Lung (tissue), 12 donors: ENCODE measurements around the gene PXN. TPM values are rescaled to one million over a fixed set of nuclear protein-coding genes. Genes with fewer than 3 reads are reported as not detected.
"Not testable (repeated sequence)": the region's sequence is repeated elsewhere in the genome, so short reads cannot be mapped to it uniquely, and the experiment has no call there.

ENCODE experiments used
- ATAC-seq: fragments of 200-7000 bp; cut with Tn5 transposase; one replicate; pipeline ENCODE4 v1.9.1; 2020; ENCODE audit warnings: moderate number of reproducible peaks; ENCODE audit not compliant: insufficient read depth, low FRiP score
- DNase-seq, 3 donors: peaks; one replicate each; pipeline ENCODE4 v3.0.0-alpha.2; 2013 to 2017
- H3K27ac ChIP-seq, 2 donors: one replicate each; pipeline ENCODE4 v1.5.1; 2013; ENCODE audit warnings: mild to moderate bottlenecking in 2 of 2, moderate library complexity in 2 of 2, control low read depth in 1 of 2, inconsistent platforms in 1 of 2, low read depth in 1 of 2, low read length in 1 of 2
- H3K27me3 ChIP-seq, 3 donors: one replicate each; pipeline ENCODE4 v1.5.1; 2013; ENCODE audit warnings: low read length in 2 of 3; ENCODE audit not compliant: control insufficient read depth in 3 of 3, insufficient read depth in 3 of 3
- H3K36me3 ChIP-seq, 4 donors: one replicate each; pipeline ENCODE4 v1.5.1; 2013; ENCODE audit warnings: low read length in 4 of 4, mild to moderate bottlenecking in 1 of 4, moderate library complexity in 1 of 4; ENCODE audit not compliant: control insufficient read depth in 4 of 4, insufficient read depth in 4 of 4
- H3K4me1 ChIP-seq, 5 donors: one replicate each; pipeline ENCODE4 v1.5.1; 2013; ENCODE audit warnings: low read length in 5 of 5, mild to moderate bottlenecking in 2 of 5, moderate library complexity in 1 of 5; ENCODE audit not compliant: control insufficient read depth in 5 of 5, insufficient read depth in 5 of 5
- H3K4me3 ChIP-seq: one replicate; pipeline ENCODE4 v1.5.1; 2013; ENCODE audit warnings: mild to moderate bottlenecking, control low read depth, moderate library complexity
- H3K9ac ChIP-seq, 2 donors: one replicate each; pipeline ENCODE4 v1.5.1; 2013; ENCODE audit warnings: low read length in 2 of 2, control low read depth in 1 of 2; ENCODE audit not compliant: insufficient read depth in 1 of 2
- H3K9me3 ChIP-seq, 4 donors: one replicate each; pipeline ENCODE4 v1.5.1; 2013; ENCODE audit warnings: low read length in 3 of 4, mild to moderate bottlenecking in 1 of 4, moderate library complexity in 1 of 4; ENCODE audit not compliant: control insufficient read depth in 4 of 4, insufficient read depth in 3 of 4
- WGBS, 2 donors: extraction: QIAGEN DNeasy Blood & Tissue Kit; methylation state at CpG; one replicate each; pipeline ENCODE4 v1.1.7; 2013; 5-methylcytosine and 5-hydroxymethylcytosine counted together
- polyA plus RNA-seq, 2 donors: library from polyadenylated mRNA; stranded (reverse); fragments of 200-250 nt; gene quantifications; one replicate each; pipeline ENCODE4 v1.2.1, GENCODE V29; 2013
- total RNA-seq, 2 donors: library from RNA; depleted of rRNA in 1 of 2; stranded (reverse); fragments of >200 nt in 1 of 2; gene quantifications; one replicate each; pipeline ENCODE4 v1.2.1, GENCODE V29; 2014 to 2021
- TF ChIP-seq, protein P1 (sequence below): IDR thresholded peaks from 2 replicates; pipeline ENCODE4 v1.5.1; 2012; ENCODE audit warnings: mild to moderate bottlenecking; ENCODE audit errors: control extremely low read depth, extremely low read depth
- donor health status: control.
- donor health status: control.
- donor health status: Bipolar disorder and iron deficiency.
- donor health status: healthy.
- donor health status: DM: yes; HTN: yes; CAD: no.

Gene PXN
- total and polyA plus RNA-seq, 4 donors: 81.1 to 117 (median 90.6) TPM

- TF ChIP-seq, protein P1, sequence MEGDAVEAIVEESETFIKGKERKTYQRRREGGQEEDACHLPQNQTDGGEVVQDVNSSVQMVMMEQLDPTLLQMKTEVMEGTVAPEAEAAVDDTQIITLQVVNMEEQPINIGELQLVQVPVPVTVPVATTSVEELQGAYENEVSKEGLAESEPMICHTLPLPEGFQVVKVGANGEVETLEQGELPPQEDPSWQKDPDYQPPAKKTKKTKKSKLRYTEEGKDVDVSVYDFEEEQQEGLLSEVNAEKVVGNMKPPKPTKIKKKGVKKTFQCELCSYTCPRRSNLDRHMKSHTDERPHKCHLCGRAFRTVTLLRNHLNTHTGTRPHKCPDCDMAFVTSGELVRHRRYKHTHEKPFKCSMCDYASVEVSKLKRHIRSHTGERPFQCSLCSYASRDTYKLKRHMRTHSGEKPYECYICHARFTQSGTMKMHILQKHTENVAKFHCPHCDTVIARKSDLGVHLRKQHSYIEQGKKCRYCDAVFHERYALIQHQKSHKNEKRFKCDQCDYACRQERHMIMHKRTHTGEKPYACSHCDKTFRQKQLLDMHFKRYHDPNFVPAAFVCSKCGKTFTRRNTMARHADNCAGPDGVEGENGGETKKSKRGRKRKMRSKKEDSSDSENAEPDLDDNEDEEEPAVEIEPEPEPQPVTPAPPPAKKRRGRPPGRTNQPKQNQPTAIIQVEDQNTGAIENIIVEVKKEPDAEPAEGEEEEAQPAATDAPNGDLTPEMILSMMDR: no peak
- no peak overlapping the region for H3K4me3 ChIP-seq
- ATAC-seq: no peak
- peaks cover 13 to 61% (median 26%) of the 10 kb centered on the region in 4 donors for H3K36me3 ChIP-seq
- DNase-seq: no peak
- no peaks in the 10 kb centered on the region for H3K27me3 ChIP-seq
- H3K27ac ChIP-seq: no peak overlapping the region
- WGBS, 2 donors: 86 to 90% methylated on average over 9 of the region's 9 CpGs
- H3K9me3 ChIP-seq: no peaks in the 10 kb centered on the region
- H3K9ac ChIP-seq: no peak overlapping the region
- H3K4me1 ChIP-seq: no peaks in the 10 kb centered on the region
Measured at GRCh38 chr12:120211904-120212283, 53.6 kb downstream of the PXN start.

- Histone ChIP-seq H3K27ac (no peak overlapping the region), H3K4me1 (no peaks in the 10 kb centered on the region), H3K9me3 (no peaks in the 10 kb centered on the region), H3K4me3 (no peak overlapping the region), H3K36me3 (peaks cover 17 to 58% (median 26%) of the 10 kb centered on the region in 4 donors), H3K9ac (no peak overlapping the region), H3K27me3 (no peaks in the 10 kb centered on the region)
- WGBS, 2 donors: 80 to 88% methylated on average over 12 of the region's 12 CpGs
- DNase-seq: no peak
- TF ChIP-seq, protein P1: no peak
- ATAC-seq: no peak
Measured at GRCh38 chr12:120211243-120211903, 54.2 kb downstream of the PXN start.

DNA sequence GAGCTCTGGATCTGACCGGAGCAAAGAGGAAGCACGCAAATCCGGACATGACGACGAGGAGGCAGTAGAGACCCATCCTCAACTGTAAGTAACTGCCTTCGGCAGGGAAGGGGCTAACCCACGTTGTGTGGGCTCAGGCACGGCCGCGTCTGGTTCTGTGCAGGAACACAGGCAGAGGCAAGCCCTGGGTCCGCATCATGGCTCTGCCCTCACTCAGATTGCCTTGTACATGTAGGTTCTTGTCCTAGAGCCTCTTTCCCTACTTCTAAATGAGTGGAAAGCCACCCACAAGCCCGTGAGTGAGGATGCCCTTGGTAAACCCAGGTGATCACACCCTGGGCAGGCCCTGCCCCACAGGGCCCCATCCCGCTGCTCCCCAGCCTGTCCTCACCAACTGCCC lies 55.7 kb downstream of the PXN start:
- Histone ChIP-seq H3K9me3 (no peaks in the 10 kb centered on the region), H3K27ac (no peak overlapping the region), H3K9ac (no peak overlapping the region), H3K27me3 (no peaks in the 10 kb centered on the region), H3K4me1 (no peaks in the 10 kb centered on the region), H3K36me3 (peaks cover 17 to 47% (median 23%) of the 10 kb centered on the region in 4 donors), H3K4me3 (no peak overlapping the region)
- ATAC-seq: no peak
- TF ChIP-seq, protein P1: no peak
- 92 to 97% methylated on average over 13 of the region's 13 CpGs for WGBS, 2 donors
- no peak for DNase-seq

GRCh38 chr12:120207227-120207626 lies 58.3 kb downstream of the PXN start:
- peaks cover 2 to 25% (median 14%) of the 10 kb centered on the region in 4 donors for H3K36me3 ChIP-seq
- no peaks in the 10 kb centered on the region for H3K27me3 ChIP-seq
- WGBS, 2 donors: 95 to 97% methylated on average over 13 of the region's 13 CpGs
- TF ChIP-seq, protein P1: no peak
- ATAC-seq (no peak), DNase-seq (no peak)
- no peaks in the 10 kb centered on the region for H3K9me3 ChIP-seq
- H3K4me3 ChIP-seq: no peak overlapping the region
- H3K4me1 ChIP-seq: no peaks in the 10 kb centered on the region
- no peak overlapping the region for H3K27ac ChIP-seq
- H3K9ac ChIP-seq: no peak overlapping the region

DNA sequence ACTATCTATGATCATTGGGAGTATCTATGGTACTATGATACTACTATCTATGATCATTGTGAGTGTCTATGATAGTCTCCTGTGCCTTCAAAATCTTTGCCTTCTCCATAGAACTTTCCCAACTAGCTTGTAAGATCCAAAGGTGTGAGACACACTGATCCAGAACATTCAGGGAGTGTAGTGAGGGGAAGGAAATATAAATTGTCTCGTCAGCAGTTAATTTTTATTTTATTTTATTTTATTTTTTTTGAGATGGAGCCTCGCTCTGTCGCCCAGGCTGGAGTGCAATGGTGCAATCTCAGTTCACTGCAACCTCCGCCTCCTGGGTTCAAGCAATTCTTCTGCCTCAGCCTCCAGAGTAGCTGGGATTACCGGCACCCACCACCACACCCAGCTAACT lies 58.7 kb downstream of the PXN start:
- not testable (repeated sequence) for H3K4me3 ChIP-seq, H3K4me1 ChIP-seq, H3K27me3 ChIP-seq, DNase-seq, H3K9me3 ChIP-seq, H3K27ac ChIP-seq, H3K9ac ChIP-seq, ATAC-seq
- H3K36me3 ChIP-seq: peaks cover 0 to 21% (median 13%) of the 10 kb centered on the region in 4 donors
- WGBS, 2 donors: 95 to 97% methylated on average over 5 of the region's 5 CpGs
